Ascending aorta (tissue), 2 donors: Measurements from ENCODE around the gene TIMM10B. TPM values are rescaled to one million over a fixed set of nuclear protein-coding genes. Genes with fewer than 3 reads are reported as not detected.

Experiments used
- DNase-seq, 2 donors: peaks; one replicate each; pipeline ENCODE4 v3.0.0-alpha.2; 2019; ENCODE audit warnings: low spot score in 2 of 2
- H3K27ac ChIP-seq, 2 donors: fragments of 200-600 bp; sonication (generic); one replicate each; pipeline ENCODE4 v1.5.1; 2016 to 2017; ENCODE audit warnings: mild to moderate bottlenecking in 1 of 2
- H3K27me3 ChIP-seq: fragments of 200-600 bp; sonication (generic); one replicate; pipeline ENCODE4 v1.5.1; 2017
- H3K36me3 ChIP-seq, 2 donors: fragments of 200-600 bp; sonication (generic); one replicate each; pipeline ENCODE4 v1.5.1; 2016
- H3K4me1 ChIP-seq, 2 donors: fragments of 200-600 bp; sonication (generic); one replicate each; pipeline ENCODE4 v1.5.1; 2016 to 2017; ENCODE audit warnings: mild to moderate bottlenecking in 1 of 2
- H3K4me3 ChIP-seq, 2 donors: fragments of 200-600 bp; sonication (generic); one replicate each; pipeline ENCODE4 v1.5.1; 2016 to 2017; ENCODE audit warnings: mild to moderate bottlenecking in 1 of 2
- H3K9me3 ChIP-seq, 2 donors: fragments of 200-600 bp; sonication (generic); one replicate each; pipeline ENCODE4 v1.5.1; 2016
- CTCF ChIP-seq, 3 experiments: fragments of 200-600 bp in 2 of 3; fragments of 450-650 bp in 1 of 3; sonication (generic) in 2 of 3; IDR thresholded peaks; one replicate each; pipeline ENCODE4 v1.5.1; 2016 to 2019; ENCODE audit warnings: antibody characterized with exemption in 3 of 3, mild to moderate bottlenecking in 1 of 3, moderate library complexity in 1 of 3
- intact Hi-C: fragments of 100-400 bp; cut with DNase I; formaldehyde crosslinking; loops from one replicate; pipeline ENCODE4 v1.15.1; 2023
- total RNA-seq: library from RNA; depleted of rRNA; stranded (reverse); fragments of >200 nt; gene quantifications from one replicate; pipeline ENCODE4 v1.1.0, GENCODE V29; 2016

Gene TIMM10B
- total RNA-seq, 1 donor from 2014 or later, result 19.2 TPM

- Histone ChIP-seq H3K27ac (no peak overlapping the region), H3K4me3 (no peak overlapping the region), H3K36me3 (peaks cover 51 to 78% of the 10 kb centered on the region in 2 donors), H3K27me3 (no peaks in the 10 kb centered on the region), H3K9me3 (no peaks in the 10 kb centered on the region), H3K4me1 (no peaks in the 10 kb centered on the region)
- intact Hi-C loops, result no loop called here
- TF ChIP-seq CTCF (IDR thresholded peaks at IDR 0.05), result no peak
- no peak for DNase-seq
These were observed 22.8 kb upstream of the TIMM10B start for GRCh38 chr11:6458352-6459098.

GRCh38 chr11:6459099-6459450 is 22.2 kb upstream of the TIMM10B start:
- Histone ChIP-seq H3K36me3 (peaks cover 53 to 78% of the 10 kb centered on the region in 2 donors), H3K4me1 (no peaks in the 10 kb centered on the region), H3K9me3 (no peaks in the 10 kb centered on the region), H3K4me3 (no peak overlapping the region), H3K27me3 (no peaks in the 10 kb centered on the region), H3K27ac (no peak overlapping the region)
- TF ChIP-seq CTCF (IDR thresholded peaks at IDR 0.05), result no peak
- intact Hi-C loops, result no loop called here
- DNase-seq, result no peak

GRCh38 chr11:6468712-6469495 is 12.4 kb upstream of the TIMM10B start:
- TF ChIP-seq CTCF (IDR thresholded peaks at IDR 0.05), result no peak
- H3K9me3 ChIP-seq, result no peaks in the 10 kb centered on the region
- intact Hi-C loops, result no loop called here
- no peak overlapping the region for H3K4me3 ChIP-seq
- peaks cover 7 to 15% of the 10 kb centered on the region in 2 donors for H3K4me1 ChIP-seq
- DNase-seq, result peak; percentile 72 to 90
- H3K27ac ChIP-seq, result peak overlapping the region; percentile 56 to 65
- H3K27me3 ChIP-seq, result no peaks in the 10 kb centered on the region
- peaks cover 8 to 14% of the 10 kb centered on the region in 2 donors for H3K36me3 ChIP-seq

GRCh38 chr11:6469599-6469998 is 11.7 kb upstream of the TIMM10B start:
- H3K36me3 ChIP-seq, result peaks cover 1 to 7% of the 10 kb centered on the region in 2 donors
- no peak overlapping the region for H3K4me3 ChIP-seq
- peaks cover 7 to 19% of the 10 kb centered on the region in 2 donors for H3K4me1 ChIP-seq
- no peaks in the 10 kb centered on the region for H3K27me3 ChIP-seq
- intact Hi-C loops, result no loop called here
- DNase-seq, result no peak
- H3K9me3 ChIP-seq, result no peaks in the 10 kb centered on the region
- TF ChIP-seq CTCF (IDR thresholded peaks at IDR 0.05), result no peak
- H3K27ac ChIP-seq, result peak overlapping the region; percentile 56 to 65

GRCh38 chr11:6472934-6473333 is 8.4 kb upstream of the TIMM10B start:
- Histone ChIP-seq H3K27ac (peak overlapping the region; percentile 94 to 96), H3K36me3 (peaks cover 13 to 15% of the 10 kb centered on the region in 2 donors), H3K27me3 (no peaks in the 10 kb centered on the region), H3K4me1 (peaks cover 7 to 24% of the 10 kb centered on the region in 2 donors), H3K9me3 (no peaks in the 10 kb centered on the region), H3K4me3 (peak overlapping the region; percentile 85 to 88)
- DNase-seq, result no peak
- no peak for TF ChIP-seq CTCF (IDR thresholded peaks at IDR 0.05)
- intact Hi-C loops, result loop anchor here (2.0 to 5.0 kb wide), 2 partner anchors 82 to 209 kb away; partner anchors contain the start of genes MRPL17 and SMPD1
